ENCODE data around the gene MRPL23. TPM values are rescaled to one million over a fixed set of nuclear protein-coding genes. Genes with fewer than 3 reads are reported as not detected.

The MRPL23 gene
- total and polyA plus RNA-seq, 2 experiments from 2014 or later: 127 to 137 TPM

DNA sequence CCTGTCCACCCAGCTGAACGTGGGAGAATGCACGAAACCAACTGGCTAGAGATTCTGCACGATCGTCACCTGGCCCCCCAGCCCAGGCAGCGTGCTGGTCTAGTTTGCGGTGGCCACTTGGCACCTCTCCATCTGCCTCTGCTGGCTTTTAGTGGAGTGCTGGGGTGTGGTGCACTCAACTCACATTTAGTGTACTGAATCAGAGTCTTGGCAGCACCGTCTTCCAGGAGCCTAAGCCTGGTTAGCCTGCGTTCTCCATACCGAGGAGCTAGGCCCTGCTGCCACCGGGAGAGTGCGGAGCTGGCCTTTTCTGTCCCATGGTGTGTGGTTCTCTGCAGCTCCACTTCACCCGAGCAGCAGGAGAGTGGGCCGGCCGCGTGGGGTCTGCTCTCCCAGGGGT is 2.8 kb downstream of the MRPL23 start:
- TF ChIP-seq, protein P1, sequence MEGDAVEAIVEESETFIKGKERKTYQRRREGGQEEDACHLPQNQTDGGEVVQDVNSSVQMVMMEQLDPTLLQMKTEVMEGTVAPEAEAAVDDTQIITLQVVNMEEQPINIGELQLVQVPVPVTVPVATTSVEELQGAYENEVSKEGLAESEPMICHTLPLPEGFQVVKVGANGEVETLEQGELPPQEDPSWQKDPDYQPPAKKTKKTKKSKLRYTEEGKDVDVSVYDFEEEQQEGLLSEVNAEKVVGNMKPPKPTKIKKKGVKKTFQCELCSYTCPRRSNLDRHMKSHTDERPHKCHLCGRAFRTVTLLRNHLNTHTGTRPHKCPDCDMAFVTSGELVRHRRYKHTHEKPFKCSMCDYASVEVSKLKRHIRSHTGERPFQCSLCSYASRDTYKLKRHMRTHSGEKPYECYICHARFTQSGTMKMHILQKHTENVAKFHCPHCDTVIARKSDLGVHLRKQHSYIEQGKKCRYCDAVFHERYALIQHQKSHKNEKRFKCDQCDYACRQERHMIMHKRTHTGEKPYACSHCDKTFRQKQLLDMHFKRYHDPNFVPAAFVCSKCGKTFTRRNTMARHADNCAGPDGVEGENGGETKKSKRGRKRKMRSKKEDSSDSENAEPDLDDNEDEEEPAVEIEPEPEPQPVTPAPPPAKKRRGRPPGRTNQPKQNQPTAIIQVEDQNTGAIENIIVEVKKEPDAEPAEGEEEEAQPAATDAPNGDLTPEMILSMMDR (IDR thresholded peaks at IDR 0.05; ENCODE audit: low read depth, low read length): no peak
- no peaks in the 10 kb centered on the region for H3K36me3 ChIP-seq
- H3K9me3 ChIP-seq (ENCODE audit: low read depth): no peaks in the 10 kb centered on the region
- H3K4me3 ChIP-seq: no peak overlapping the region
- H3K4me1 ChIP-seq (ENCODE audit: low read depth): no peaks in the 10 kb centered on the region
- H3K27me3 ChIP-seq: no peaks in the 10 kb centered on the region
- no peak overlapping the region for H3K27ac ChIP-seq
- no peak for DNase-seq (ENCODE audit: low read depth in 1 of 2, low spot score in 1 of 2)

DNA sequence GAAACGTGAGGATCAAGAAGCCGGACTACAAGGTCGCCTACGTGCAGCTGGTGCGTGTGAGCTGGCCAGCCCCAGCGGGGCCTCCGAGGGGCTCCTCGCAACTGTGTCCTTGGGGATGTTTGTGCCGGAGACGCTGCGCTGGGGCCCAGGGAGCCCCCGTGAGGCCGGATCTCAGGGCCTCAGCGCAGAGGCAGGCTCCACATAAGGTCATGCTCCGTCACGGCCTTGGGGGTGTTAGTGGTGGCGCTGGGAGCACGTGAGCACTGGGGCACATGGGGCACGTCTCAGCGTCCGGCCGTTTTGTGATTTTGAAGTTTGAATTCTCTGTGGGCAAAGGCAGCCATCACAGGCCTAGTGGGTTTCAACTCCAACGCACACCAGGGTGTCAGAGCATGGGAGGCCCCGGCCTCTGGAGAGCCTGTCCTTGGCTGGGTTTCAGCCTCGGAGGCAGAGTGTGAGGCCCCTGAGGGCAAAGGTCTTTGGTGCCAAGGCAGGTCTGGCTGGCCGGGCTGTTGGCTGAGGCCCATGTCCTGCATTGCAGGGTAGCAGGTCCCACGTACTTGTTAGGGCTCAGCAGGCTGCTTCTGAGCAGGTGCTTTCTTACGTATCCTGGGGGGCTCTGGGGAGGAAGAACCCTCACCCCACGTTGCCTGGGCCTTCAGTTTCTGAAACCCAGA is 5.8 kb downstream of the MRPL23 start:
- no peaks in the 10 kb centered on the region for H3K36me3 ChIP-seq
- no peak for DNase-seq (ENCODE audit: low read depth in 1 of 2, low spot score in 1 of 2)
- H3K27ac ChIP-seq: no peak overlapping the region
- no peaks in the 10 kb centered on the region for H3K4me1 ChIP-seq (ENCODE audit: low read depth)
- H3K27me3 ChIP-seq: no peaks in the 10 kb centered on the region
- no peak overlapping the region for H3K4me3 ChIP-seq
- TF ChIP-seq, protein P1 (IDR thresholded peaks at IDR 0.05; ENCODE audit: low read depth, low read length): no peak
- no peaks in the 10 kb centered on the region for H3K9me3 ChIP-seq (ENCODE audit: low read depth)

DNA sequence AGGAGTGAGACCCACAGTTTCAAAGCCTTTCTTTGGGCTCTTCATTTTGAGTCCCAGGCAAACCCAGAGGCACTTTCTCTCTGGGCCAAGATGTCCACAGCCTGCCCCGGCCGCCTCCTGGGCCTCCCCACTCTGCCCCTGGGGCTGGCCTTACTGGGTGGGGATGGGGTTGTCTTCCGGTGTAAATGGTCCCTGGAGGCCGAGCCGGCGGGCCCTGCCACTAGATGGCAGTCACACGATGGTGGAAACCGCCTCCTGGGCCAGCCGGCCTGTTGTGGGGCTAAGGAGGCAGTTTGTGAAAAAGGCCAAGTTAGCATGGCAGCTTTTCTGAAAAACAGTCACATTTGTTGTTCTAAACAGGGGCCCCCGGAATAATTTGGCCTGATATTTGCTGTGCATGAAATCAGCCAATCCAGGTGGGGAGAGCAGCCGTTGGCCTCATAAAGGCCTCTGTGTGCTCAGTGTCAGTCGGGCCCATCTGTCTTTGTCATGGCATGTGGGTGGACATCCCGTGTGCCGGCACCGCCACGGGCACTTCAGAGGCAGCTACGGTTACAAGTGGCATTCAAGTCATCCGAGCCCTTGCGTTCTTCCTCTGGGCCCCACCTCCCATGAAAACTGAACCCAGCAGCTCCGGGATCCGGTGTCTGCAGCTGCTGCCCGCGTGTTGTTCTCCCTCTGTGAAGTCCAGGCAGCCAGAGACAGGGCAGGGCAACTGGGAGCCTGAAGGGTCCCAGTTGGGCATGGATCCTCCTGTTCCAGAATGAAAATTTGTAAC is 6.5 kb downstream of the MRPL23 start:
- Histone ChIP-seq H3K4me1 (ENCODE audit: low read depth) (no peaks in the 10 kb centered on the region), H3K27ac (no peak overlapping the region), H3K4me3 (no peak overlapping the region), H3K27me3 (no peaks in the 10 kb centered on the region), H3K9me3 (ENCODE audit: low read depth) (no peaks in the 10 kb centered on the region), H3K36me3 (no peaks in the 10 kb centered on the region)
- DNase-seq (ENCODE audit: low read depth in 1 of 2, low spot score in 1 of 2): peak in 1 of 2 donors; percentile 18
- TF ChIP-seq, protein P1 (IDR thresholded peaks at IDR 0.05; ENCODE audit: low read depth, low read length): no peak

DNA sequence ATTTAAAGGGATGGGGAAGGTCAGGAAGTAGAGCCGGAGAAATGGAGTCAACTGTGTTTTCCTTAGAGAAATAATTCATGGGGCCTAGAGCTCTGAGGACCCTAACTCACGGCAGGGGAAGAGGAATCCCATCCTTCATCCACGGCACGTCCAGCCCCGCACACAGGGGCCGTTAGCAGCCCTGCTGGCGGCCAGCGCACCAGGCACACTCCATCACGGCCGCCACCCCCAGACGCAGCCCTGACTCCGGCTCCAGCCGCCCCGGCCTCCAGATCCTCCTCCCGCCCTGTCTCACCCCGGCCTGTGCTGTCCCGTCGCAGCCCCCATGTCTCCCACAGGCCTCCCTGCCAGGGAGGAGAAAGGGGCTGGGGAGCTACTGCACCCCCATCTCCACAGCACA is 11.2 kb downstream of the MRPL23 start:
- Histone ChIP-seq H3K4me3 (no peak overlapping the region), H3K27ac (no peak overlapping the region), H3K4me1 (ENCODE audit: low read depth) (no peaks in the 10 kb centered on the region), H3K36me3 (no peaks in the 10 kb centered on the region), H3K27me3 (no peaks in the 10 kb centered on the region), H3K9me3 (ENCODE audit: low read depth) (no peaks in the 10 kb centered on the region)
- TF ChIP-seq, protein P1 (IDR thresholded peaks at IDR 0.05; ENCODE audit: low read depth, low read length): no peak
- DNase-seq (ENCODE audit: low read depth in 1 of 2, low spot score in 1 of 2): no peak

DNA sequence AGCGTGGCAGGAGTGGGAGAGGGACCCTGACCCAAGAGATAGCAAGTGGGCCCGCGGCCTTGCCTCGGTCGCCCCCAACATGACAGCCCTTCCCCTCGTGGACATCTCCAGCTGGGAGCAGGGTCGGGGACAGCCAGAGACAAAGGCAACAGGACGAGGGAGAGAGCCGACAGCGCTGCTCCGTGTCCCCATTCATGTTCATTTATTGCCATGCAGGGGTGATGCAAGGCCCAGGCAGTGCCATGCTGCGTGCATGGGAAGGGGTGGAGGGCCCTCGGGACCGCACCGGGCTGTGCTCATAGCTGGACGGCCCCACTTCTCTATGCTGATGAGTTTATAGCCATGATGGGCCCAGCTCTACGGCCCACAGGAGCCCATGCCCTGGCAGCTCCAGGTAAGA is 12.7 kb downstream of the MRPL23 start:
- TF ChIP-seq, protein P1 (IDR thresholded peaks at IDR 0.05; ENCODE audit: low read depth, low read length): no peak
- Histone ChIP-seq H3K36me3 (no peaks in the 10 kb centered on the region), H3K27me3 (no peaks in the 10 kb centered on the region), H3K4me1 (ENCODE audit: low read depth) (no peaks in the 10 kb centered on the region), H3K27ac (no peak overlapping the region), H3K9me3 (ENCODE audit: low read depth) (no peaks in the 10 kb centered on the region), H3K4me3 (no peak overlapping the region)
- no peak for DNase-seq (ENCODE audit: low read depth in 1 of 2, low spot score in 1 of 2)

Measured in cardiac muscle cell (in vitro differentiated cells and primary cell).